BLaER1 (cell line): Measurements from ENCODE around the gene PTK7.
A peak's percentile ranks its signal among the peaks of the same experiment; 100 is the strongest.

Experiments used
- H3K27ac ChIP-seq: shearing (Covaris generic); formaldehyde crosslinking; 2 replicates; pipeline ENCODE4 v1.8.1; 2022
- H3K27me3 ChIP-seq: shearing (Covaris generic); formaldehyde crosslinking; 2 replicates; pipeline ENCODE4 v1.8.1; 2022
- H3K36me3 ChIP-seq: shearing (Covaris generic); formaldehyde crosslinking; 2 replicates; pipeline ENCODE4 v1.8.1; 2022
- H3K4me1 ChIP-seq: shearing (Covaris generic); formaldehyde crosslinking; 2 replicates; pipeline ENCODE4 v1.8.1; 2022
- H3K4me2 ChIP-seq: shearing (Covaris generic); formaldehyde crosslinking; 2 replicates; pipeline ENCODE4 v1.8.1; 2022
- H3K4me3 ChIP-seq: shearing (Covaris generic); formaldehyde crosslinking; 2 replicates; pipeline ENCODE4 v1.8.1; 2022
- H3K9ac ChIP-seq: shearing (Covaris generic); formaldehyde crosslinking; 2 replicates; pipeline ENCODE4 v1.8.1; 2022
- H3K9me3 ChIP-seq: shearing (Covaris generic); formaldehyde crosslinking; 2 replicates; pipeline ENCODE4 v1.8.1; 2022
- H4K20me1 ChIP-seq: shearing (Covaris generic); formaldehyde crosslinking; 2 replicates; pipeline ENCODE4 v1.8.1; 2022
- Cebpa-rat ChIP-seq: shearing (Covaris generic); IDR thresholded peaks from 2 replicates; pipeline ENCODE4 v1.8.1; 2022

The PTK7 gene

DNA sequence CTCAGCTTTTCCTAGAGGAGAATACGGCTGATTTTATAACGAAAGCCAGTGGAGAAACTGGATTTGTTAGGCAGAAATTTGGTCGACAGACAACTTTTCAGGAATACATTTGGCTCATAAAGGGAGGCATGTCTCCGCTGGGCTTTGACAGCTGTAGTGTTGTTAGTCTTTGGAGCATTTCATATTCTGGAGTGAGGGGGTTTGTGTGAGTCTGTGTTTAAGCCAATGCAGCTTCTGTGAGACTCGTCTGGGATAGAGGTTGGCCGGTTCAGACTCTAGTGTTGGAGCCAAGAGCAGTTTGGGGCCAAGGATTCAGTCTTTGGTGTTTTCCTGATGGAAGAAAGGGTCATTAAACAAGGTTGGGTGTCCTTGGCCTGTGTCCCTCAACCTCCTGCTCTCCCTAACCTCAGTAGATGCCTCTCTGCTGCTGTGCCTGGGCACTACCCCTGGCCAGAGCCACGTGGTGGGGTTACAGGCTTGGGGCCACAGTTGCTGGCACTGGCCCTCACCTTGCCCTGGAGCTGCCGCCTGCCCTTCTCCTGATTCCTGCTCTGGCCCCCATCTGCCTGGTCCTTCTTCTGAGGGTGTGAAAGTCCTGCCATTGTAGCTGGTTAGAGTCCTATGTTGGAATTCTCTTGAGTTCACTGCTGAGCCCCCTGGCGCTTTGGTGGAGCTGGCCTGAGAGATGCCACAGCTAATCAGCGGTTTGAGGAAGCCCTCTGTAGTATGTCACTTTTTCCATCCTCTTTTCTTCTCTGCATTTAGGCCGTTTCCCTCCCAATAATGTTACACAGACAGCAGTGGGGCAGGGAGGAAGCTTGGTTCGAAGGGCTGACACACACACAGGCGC is 6.9 kb downstream of the PTK7 start:
- Histone ChIP-seq H3K27me3 (no peaks in the 10 kb centered on the region), H4K20me1 (peaks cover 97% of the 10 kb centered on the region), H3K4me1 (peaks cover 64% of the 10 kb centered on the region), H3K27ac (no peak overlapping the region; the same call in 1 of the 2 replicates), H3K4me3 (no peak overlapping the region), H3K4me2 (peak overlapping the region; percentile 17; the same call in 1 of the 2 replicates), H3K36me3 (0 out of 2 replicates have a peak, but pooled peaks cover 5% of the 10 kb centered on the region), H3K9ac (0 out of 2 replicates have a peak overlapping the region, but pooled peaks have one; percentile 13), H3K9me3 (no peaks in the 10 kb centered on the region)
- no peak for TF ChIP-seq Cebpa-rat

DNA sequence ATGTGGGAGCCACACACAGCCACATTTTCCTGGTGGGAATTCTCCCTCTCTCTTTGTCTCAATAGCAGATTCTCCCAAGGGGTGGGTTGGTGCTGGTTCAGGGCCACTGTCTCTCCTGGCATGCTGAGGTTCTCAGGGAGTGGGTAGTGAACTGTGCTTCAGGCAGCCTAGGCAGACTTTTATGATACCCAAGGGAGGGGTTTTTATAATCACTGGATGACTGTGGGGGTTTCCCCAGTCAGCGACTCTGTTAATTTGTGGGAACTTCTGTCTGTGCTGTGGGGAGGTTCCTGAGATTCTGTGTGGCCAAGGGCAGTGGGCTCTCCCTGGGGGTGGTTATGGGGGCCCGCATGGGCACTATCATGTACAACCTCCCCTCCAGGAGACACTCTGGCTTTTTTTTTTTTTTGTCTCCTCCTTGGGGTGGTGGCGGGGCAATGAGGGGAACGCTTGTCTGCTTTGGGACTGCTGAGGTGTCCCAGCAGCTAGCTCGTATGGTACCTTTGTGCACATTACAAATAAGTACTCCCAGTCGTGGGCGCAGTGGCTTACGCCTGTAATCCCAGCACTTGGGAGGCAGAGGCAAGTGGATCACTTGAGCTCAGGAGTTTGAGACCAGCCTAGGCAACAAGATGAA is 10.0 kb downstream of the PTK7 start:
- H3K4me3 ChIP-seq: no peak overlapping the region
- H4K20me1 ChIP-seq: peaks cover 100% of the 10 kb centered on the region
- no peak overlapping the region for H3K27ac ChIP-seq
- no peak overlapping the region for H3K9ac ChIP-seq
- no peaks in the 10 kb centered on the region for H3K9me3 ChIP-seq
- H3K4me2 ChIP-seq: peak overlapping the region; percentile 50
- no peak for TF ChIP-seq Cebpa-rat
- no peaks in the 10 kb centered on the region for H3K27me3 ChIP-seq
- no peaks in the 10 kb centered on the region for H3K36me3 ChIP-seq
- peaks cover 68% of the 10 kb centered on the region for H3K4me1 ChIP-seq

DNA sequence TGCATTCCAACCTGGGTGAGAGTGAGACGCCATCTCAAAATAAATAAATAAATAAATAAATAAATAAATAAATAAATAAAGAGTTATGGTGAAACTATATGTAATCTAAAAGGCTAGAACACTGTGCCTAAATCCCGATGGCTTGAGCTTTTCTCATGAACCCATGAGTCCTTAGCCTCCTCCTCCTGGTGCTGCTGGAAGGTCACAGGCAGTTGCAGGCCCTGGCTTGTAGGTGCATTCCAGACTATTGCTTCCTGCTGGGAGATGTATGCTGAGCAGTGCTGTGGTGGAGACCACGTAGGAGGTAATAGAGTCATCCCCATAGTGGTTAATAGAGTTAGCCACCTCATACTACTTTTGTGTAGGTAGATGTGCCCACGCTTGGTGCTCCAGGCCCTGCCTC is 12.5 kb downstream of the PTK7 start:
- Histone ChIP-seq H3K27me3 (no peaks in the 10 kb centered on the region), H3K4me1 (peaks cover 63% of the 10 kb centered on the region), H3K9ac (no peak overlapping the region), H3K36me3 (0 out of 2 replicates have a peak, but pooled peaks cover 5% of the 10 kb centered on the region), H4K20me1 (peaks cover 100% of the 10 kb centered on the region), H3K4me2 (peak overlapping the region; percentile 45; the same call in 1 of the 2 replicates), H3K27ac (no peak overlapping the region), H3K4me3 (no peak overlapping the region), H3K9me3 (no peaks in the 10 kb centered on the region)
- TF ChIP-seq Cebpa-rat: no peak

DNA sequence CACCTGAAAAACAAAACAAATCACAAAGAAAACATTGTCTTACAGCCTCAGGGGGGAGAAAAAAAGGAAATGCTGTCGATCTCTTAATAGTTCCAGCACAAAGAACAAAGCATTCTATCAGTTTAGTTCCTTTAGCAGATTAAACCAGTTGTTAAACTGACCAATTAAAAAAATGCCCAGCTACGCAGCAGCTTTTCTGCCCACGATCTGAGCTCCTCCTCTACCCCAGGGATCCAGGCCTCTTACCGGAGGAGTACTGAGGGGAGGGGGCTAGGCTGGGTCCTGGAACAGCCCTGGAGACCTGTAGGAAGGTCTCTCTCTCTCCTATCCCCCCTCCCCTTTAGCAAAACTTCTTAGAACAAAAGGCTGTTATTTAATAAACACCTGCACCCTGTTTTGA is 13.4 kb downstream of the PTK7 start:
- Histone ChIP-seq H3K27me3 (no peaks in the 10 kb centered on the region), H3K36me3 (0 out of 2 replicates have a peak, but pooled peaks cover 5% of the 10 kb centered on the region), H3K9ac (peak overlapping the region; percentile 45; the same call in 1 of the 2 replicates), H3K9me3 (no peaks in the 10 kb centered on the region), H3K4me1 (peaks cover 64% of the 10 kb centered on the region), H3K4me3 (no peak overlapping the region), H3K27ac (peak overlapping the region; percentile 46; the same call in 1 of the 2 replicates), H3K4me2 (peak overlapping the region; percentile 45), H4K20me1 (peaks cover 100% of the 10 kb centered on the region)
- TF ChIP-seq Cebpa-rat: no peak

DNA sequence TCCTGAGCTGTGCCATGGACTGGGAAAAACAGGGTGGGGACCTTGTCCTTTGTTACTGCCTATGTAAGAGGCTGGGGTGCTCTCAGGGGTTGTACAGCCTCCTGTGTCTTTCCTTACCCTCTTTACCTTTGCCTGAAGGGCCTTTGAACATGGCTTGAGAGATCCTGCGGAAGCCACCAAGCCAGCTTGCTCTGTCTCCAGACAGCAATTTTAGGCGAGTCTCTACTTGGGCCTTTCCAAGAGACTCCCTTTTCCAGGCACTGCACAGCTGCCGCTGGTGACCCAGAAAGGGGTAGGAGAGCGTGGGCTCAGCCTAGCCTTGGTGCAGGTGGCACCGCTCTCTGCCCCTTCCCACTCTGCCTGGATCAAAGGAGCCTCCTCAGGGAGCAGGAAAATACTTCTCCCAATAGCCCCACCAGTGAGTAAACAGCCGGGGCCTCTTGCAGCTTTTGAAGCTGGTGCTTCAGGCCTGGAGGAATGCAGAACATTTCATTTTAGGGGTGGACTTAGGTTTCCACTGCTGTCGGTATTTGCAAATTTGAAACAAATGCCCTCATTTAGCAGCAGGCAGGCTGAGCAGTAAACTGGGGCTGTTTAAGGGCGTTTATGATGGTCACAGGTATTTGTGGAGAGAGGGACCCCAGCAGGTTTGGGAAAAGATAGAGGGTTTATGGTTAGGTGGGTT is 13.9 kb downstream of the PTK7 start:
- peak overlapping the region; percentile 45; the same call in 1 of the 2 replicates for H3K9ac ChIP-seq
- H3K4me2 ChIP-seq: peak overlapping the region; percentile 45; the same call in 1 of the 2 replicates
- no peak for TF ChIP-seq Cebpa-rat
- peaks cover 95% of the 10 kb centered on the region for H4K20me1 ChIP-seq
- H3K36me3 ChIP-seq: 0 out of 2 replicates have a peak, but pooled peaks cover 5% of the 10 kb centered on the region
- H3K27me3 ChIP-seq: no peaks in the 10 kb centered on the region
- H3K4me1 ChIP-seq: peaks cover 62% of the 10 kb centered on the region
- H3K9me3 ChIP-seq: no peaks in the 10 kb centered on the region
- peak overlapping the region; percentile 46; the same call in 1 of the 2 replicates for H3K27ac ChIP-seq
- H3K4me3 ChIP-seq: no peak overlapping the region

DNA sequence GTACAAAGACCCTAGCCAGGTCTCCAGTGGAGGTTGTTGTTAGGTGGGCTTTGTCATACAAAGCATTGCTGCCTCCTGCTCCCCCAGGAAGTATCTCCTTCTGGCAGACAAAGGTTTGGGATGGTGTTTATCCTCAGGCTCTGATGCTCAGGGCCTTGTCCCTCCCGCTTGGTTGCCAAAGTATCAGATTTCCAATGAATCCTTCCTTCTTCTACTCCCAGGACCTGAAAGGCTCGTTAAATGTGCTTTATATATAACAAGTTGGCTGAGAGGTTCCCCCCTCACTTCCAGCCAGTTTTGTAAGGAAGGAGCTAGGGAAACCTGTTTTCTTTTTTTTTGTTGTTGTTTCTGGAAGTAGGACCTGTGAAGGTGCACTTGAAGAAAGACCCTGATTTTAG is 14.4 kb downstream of the PTK7 start:
- H4K20me1 ChIP-seq: peaks cover 95% of the 10 kb centered on the region

DNA sequence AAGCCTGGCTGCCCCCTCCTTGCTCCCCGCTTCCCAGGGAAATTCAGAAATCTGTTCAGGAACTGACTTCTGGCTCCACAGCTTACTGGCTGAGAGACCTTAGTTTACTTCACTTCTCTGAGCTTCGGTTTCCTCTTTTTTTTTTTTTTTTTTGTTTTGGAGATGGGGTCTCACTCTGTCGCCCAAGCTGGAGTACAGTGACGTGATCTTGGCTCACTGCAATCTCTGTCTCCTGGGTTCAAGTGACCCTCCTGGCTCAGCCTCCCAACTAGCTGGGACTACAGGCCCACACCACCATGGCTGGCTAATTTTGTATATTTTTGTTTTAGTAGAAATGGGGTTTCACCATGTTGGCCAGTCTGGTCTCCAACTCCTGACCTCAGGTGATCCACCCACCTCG is 14.9 kb downstream of the PTK7 start:
- Histone ChIP-seq H3K4me3 (no peak overlapping the region), H3K4me2 (peak overlapping the region; percentile 45)
- no peak for TF ChIP-seq Cebpa-rat

More for the DNA sequence above, 14.4 kb downstream of the PTK7 start:
- Histone ChIP-seq H3K4me1 (peaks cover 61% of the 10 kb centered on the region), H3K27me3 (no peaks in the 10 kb centered on the region), H3K4me2 (peak overlapping the region; percentile 45), H3K9me3 (no peaks in the 10 kb centered on the region), H3K9ac (no peak overlapping the region), H3K36me3 (0 out of 2 replicates have a peak, but pooled peaks cover 5% of the 10 kb centered on the region), H3K27ac (no peak overlapping the region), H3K4me3 (no peak overlapping the region)
- TF ChIP-seq Cebpa-rat: no peak

DNA sequence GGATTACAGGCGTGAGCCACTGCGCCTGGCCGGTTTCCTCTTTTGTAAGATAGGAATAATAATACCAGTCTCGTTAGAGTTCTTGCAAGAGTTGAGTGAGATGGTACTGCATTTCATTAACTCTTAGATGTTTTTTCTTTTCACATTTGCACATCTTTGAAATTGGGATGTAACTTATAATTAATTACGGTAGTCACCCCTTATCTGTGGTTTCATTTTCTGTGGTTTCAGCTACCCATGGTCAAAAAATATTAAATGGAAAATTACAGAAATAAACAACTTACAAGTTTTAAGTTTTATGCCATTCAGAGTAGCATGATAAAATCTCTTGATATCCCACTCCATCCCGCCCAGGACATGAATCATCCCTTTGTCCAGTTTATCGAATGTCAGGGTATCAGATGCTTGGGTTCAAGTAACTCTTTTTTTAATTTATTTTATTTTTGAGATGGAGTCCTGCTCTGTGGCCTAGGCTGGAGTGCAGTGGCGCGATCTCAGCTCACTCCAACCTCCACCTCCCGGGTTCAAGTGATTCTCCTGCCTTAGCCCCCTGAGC is 15.4 kb downstream of the PTK7 start:
- Histone ChIP-seq H3K9ac (no peak overlapping the region), H3K27ac (no peak overlapping the region), H3K9me3 (no peaks in the 10 kb centered on the region), H3K4me2 (peak overlapping the region; percentile 45; the same call in 1 of the 2 replicates), H3K4me1 (peaks cover 61% of the 10 kb centered on the region), H3K4me3 (no peak overlapping the region), H4K20me1 (peaks cover 95% of the 10 kb centered on the region), H3K27me3 (no peaks in the 10 kb centered on the region), H3K36me3 (0 out of 2 replicates have a peak, but pooled peaks cover 5% of the 10 kb centered on the region)
- TF ChIP-seq Cebpa-rat: no peak

More for the DNA sequence above, 14.9 kb downstream of the PTK7 start:
- Histone ChIP-seq H3K36me3 (0 out of 2 replicates have a peak, but pooled peaks cover 5% of the 10 kb centered on the region), H3K27ac (no peak overlapping the region), H3K9ac (no peak overlapping the region), H3K27me3 (no peaks in the 10 kb centered on the region), H3K4me1 (peaks cover 61% of the 10 kb centered on the region), H3K9me3 (no peaks in the 10 kb centered on the region), H4K20me1 (peaks cover 95% of the 10 kb centered on the region)

DNA sequence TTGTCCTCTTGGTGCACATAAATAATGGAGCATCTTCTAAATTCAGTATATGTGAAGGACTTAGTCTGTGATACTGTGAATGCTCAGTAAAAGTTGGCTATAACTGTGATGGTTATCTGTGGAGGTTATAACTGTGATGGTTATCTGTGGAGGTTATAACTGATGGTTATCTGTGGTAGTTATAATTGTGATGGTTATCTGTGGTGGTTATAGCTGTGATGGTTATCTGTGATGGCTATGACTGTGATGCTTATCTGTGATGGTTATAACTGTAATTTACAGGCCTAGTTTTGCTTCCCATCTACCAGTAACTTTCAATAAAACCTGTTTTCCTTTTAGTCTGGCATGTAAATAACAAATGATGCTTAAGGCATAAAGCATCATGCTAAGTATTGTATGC is 16.5 kb downstream of the PTK7 start:
- peaks cover 67% of the 10 kb centered on the region for H3K4me1 ChIP-seq
- no peak for TF ChIP-seq Cebpa-rat
- 0 out of 2 replicates have a peak, but pooled peaks cover 5% of the 10 kb centered on the region for H3K36me3 ChIP-seq
- no peak overlapping the region for H3K4me3 ChIP-seq
- no peaks in the 10 kb centered on the region for H3K9me3 ChIP-seq
- H3K27ac ChIP-seq: no peak overlapping the region
- no peak overlapping the region for H3K9ac ChIP-seq
- H3K27me3 ChIP-seq: no peaks in the 10 kb centered on the region
- H4K20me1 ChIP-seq: peaks cover 95% of the 10 kb centered on the region
- no peak overlapping the region for H3K4me2 ChIP-seq
